ENCODE results near the gene ONECUT3.
"Not testable (repeated sequence)": the region's sequence is repeated elsewhere in the genome, so short reads cannot be mapped to it uniquely, and the experiment has no call there.

The ONECUT3 gene

GRCh38 chr19:1755467-1756171, 2.3 kb downstream of the ONECUT3 start:
- DNase-seq (ENCODE audit: extremely low read depth in 1 of 2, low read depth in 1 of 2) = no peak

- DNase-seq (ENCODE audit: extremely low read depth in 1 of 2, low read depth in 1 of 2) = no peak
These were observed 3.0 kb downstream of the ONECUT3 start for GRCh38 chr19:1756264-1756663.

- DNase-seq (ENCODE audit: extremely low read depth in 1 of 2, low read depth in 1 of 2) = no peak
These were observed 3.6 kb downstream of the ONECUT3 start for GRCh38 chr19:1756705-1757465.

GRCh38 chr19:1757468-1758230, 4.3 kb downstream of the ONECUT3 start:
- DNase-seq (ENCODE audit: extremely low read depth in 1 of 2, low read depth in 1 of 2) = no peak

GRCh38 chr19:1758231-1758577, 4.9 kb downstream of the ONECUT3 start:
- DNase-seq (ENCODE audit: extremely low read depth in 1 of 2, low read depth in 1 of 2) = no peak

- DNase-seq (ENCODE audit: extremely low read depth in 1 of 2, low read depth in 1 of 2) = no peak
These were observed 5.9 kb downstream of the ONECUT3 start for GRCh38 chr19:1758959-1759903.

- DNase-seq (ENCODE audit: extremely low read depth in 1 of 2, low read depth in 1 of 2) = no peak
These were observed 6.7 kb downstream of the ONECUT3 start for GRCh38 chr19:1760020-1760419.

GRCh38 chr19:1760786-1761527, 7.7 kb downstream of the ONECUT3 start:
- DNase-seq (ENCODE audit: extremely low read depth in 1 of 2, low read depth in 1 of 2) = not testable (repeated sequence)

- DNase-seq (ENCODE audit: extremely low read depth in 1 of 2, low read depth in 1 of 2) = no peak
These were observed 8.4 kb downstream of the ONECUT3 start for GRCh38 chr19:1761528-1762242.

- no peak for DNase-seq (ENCODE audit: extremely low read depth in 1 of 2, low read depth in 1 of 2)
These were observed 9.2 kb downstream of the ONECUT3 start for GRCh38 chr19:1762243-1763117.

- no peak for DNase-seq (ENCODE audit: extremely low read depth in 1 of 2, low read depth in 1 of 2)
These were observed 10.6 kb downstream of the ONECUT3 start for GRCh38 chr19:1763648-1764639.

GRCh38 chr19:1764729-1765128, 11.4 kb downstream of the ONECUT3 start:
- DNase-seq (ENCODE audit: extremely low read depth in 1 of 2, low read depth in 1 of 2) = no peak

- no peak for DNase-seq (ENCODE audit: extremely low read depth in 1 of 2, low read depth in 1 of 2)
These were observed 12.1 kb downstream of the ONECUT3 start for GRCh38 chr19:1765232-1765903.

- DNase-seq (ENCODE audit: extremely low read depth in 1 of 2, low read depth in 1 of 2) = no peak
These were observed 12.8 kb downstream of the ONECUT3 start for GRCh38 chr19:1765904-1766799.

- DNase-seq (ENCODE audit: extremely low read depth in 1 of 2, low read depth in 1 of 2) = no peak
These were observed 13.6 kb downstream of the ONECUT3 start for GRCh38 chr19:1766800-1767352.

Measured in activated CD8-positive, alpha-beta memory T cell treated with anti-CD3 and anti-CD28 coated beads for 1 hour (primary cell).